GM12891 (cell line): ENCODE results near the gene BPIFA2.

Source experiments
- PAX5 ChIP-seq: IDR thresholded peaks from 2 replicates; pipeline ENCODE4 v1.6.1; 2011; ENCODE audit warnings: low read length, moderate library complexity, mild to moderate bottlenecking; ENCODE audit not compliant: insufficient read depth, severe bottlenecking
- POLR2A ChIP-seq: IDR thresholded peaks from 2 replicates; pipeline ENCODE4 v1.6.1; 2011; ENCODE audit warnings: low read depth, low read length, control low read depth
- POLR2AphosphoS5 ChIP-seq: IDR thresholded peaks from 2 replicates; pipeline ENCODE4 v1.6.1; 2011; ENCODE audit warnings: low read depth, low read length, control low read depth
- SPI1 ChIP-seq: IDR thresholded peaks from 2 replicates; pipeline ENCODE4 v1.6.1; 2011; ENCODE audit warnings: low read depth, low read length, control low read depth
- TAF1 ChIP-seq: IDR thresholded peaks from 2 replicates; pipeline ENCODE4 v1.6.1; 2011; ENCODE audit warnings: low read depth, low read length, control low read depth

DNA sequence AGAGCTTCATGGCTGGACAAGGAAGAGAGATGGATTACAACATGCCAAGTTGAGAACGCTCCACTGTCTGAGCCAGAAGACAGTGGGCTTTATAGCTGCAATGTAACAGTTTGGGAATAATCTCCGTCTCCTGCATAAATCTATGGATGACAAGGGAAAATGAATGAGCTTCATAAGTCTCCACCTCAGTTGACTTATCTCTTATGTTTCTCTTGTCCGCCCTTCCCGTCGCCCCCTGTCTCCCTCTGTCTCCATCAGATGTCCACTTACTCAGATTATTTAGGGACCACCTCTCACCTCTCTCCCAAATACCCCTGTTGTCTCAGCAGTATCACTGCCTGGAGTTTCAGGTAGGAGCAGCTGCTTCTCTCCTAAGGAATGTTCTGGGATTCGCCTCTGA lies 13.7 kb upstream of the BPIFA2 start:
- TF ChIP-seq POLR2A (no peak), POLR2AphosphoS5 (no peak), TAF1 (no peak), PAX5 (no peak), SPI1 (no peak)
